ENCODE results near the gene UBE2Z.

Gene UBE2Z

DNA sequence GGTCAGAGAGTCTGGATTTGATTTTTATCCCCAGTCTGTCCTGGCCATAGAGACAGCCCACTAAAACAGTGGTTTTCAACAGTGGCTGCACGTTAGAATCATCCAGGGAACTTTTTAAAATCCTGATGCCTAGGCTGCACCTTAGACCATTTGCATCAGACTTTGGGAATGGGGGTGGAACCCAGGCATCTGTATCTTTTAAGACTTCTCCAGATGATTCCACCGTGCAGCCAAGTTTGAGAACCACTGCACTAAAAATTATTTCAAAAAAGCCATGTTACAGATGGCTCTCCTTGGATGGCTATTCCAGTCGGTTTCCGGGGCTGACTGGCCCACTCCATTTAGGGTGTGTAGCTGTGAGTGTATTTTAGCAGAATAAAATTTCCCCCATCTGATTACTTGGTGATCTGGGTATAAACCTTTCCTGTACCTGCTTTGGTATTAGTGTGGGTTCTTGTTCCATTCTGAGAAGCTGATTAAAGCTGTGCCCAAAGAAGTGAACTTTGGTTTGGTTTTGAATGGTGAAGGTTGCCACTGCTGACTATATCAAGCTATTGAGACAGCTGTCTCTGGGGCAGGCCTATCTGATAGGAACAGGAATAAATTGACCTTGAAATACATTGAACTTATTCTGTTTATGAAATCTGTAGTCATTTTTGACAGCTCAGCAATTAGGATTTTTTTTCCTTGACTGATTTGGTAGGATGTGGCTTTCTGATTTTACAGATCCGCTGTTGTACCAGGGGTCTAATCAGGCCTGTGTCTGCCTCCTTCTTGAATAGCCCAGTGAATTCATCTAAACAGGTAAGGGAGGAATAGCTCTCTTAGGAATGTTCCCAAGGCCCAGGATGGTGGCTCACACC, 14.3 kb upstream of the UBE2Z start:
- no peaks in the 10 kb centered on the region for H3K36me3 ChIP-seq
- TF ChIP-seq CTCF (IDR thresholded peaks at IDR 0.05): no peak
- no peak overlapping the region for H3K4me3 ChIP-seq (ENCODE audit: low read depth in 1 of 2, low read length in 1 of 2)
- H3K4me1 ChIP-seq (ENCODE audit: control insufficient read depth in 1 of 2, insufficient read depth in 1 of 2, low read depth in 1 of 2, low read length in 1 of 2): peaks cover 19 to 21% of the 10 kb centered on the region in 2 experiments
- H3K9me3 ChIP-seq: no peaks in the 10 kb centered on the region
- peak overlapping the region; percentile 80 for H3K27ac ChIP-seq
- no peaks in the 10 kb centered on the region for H3K27me3 ChIP-seq

DNA sequence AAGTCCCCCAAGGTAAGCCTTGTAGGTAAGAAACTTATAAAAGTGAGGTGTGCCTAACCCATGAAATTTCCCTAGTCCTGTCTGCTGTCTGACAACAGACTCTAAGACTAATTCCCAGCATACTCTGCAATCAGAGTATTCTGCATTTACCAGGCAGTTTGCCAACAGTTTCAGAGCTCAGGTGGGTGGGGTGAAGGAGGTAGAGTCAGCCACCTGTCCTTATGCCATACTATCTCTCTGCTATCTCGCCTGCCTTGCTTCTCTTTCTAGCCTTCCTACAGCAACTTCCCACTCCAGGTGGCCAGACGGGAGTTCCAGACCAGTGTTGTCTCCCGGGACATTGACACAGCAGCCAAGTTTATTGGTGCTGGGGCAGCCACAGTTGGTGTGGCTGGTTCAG, 13.3 kb upstream of the UBE2Z start:
- H3K27me3 ChIP-seq: no peaks in the 10 kb centered on the region
- no peaks in the 10 kb centered on the region for H3K9me3 ChIP-seq
- no peak overlapping the region for H3K4me3 ChIP-seq (ENCODE audit: low read depth in 1 of 2, low read length in 1 of 2)
- no peak for TF ChIP-seq CTCF (IDR thresholded peaks at IDR 0.05)
- no peak overlapping the region for H3K27ac ChIP-seq
- H3K4me1 ChIP-seq (ENCODE audit: control insufficient read depth in 1 of 2, insufficient read depth in 1 of 2, low read depth in 1 of 2, low read length in 1 of 2): peaks cover 19 to 21% of the 10 kb centered on the region in 2 experiments
- no peaks in the 10 kb centered on the region for H3K36me3 ChIP-seq

GRCh38 chr17:48901241-48901640, 7.0 kb upstream of the UBE2Z start:
- Histone ChIP-seq H3K27me3 (no peaks in the 10 kb centered on the region), H3K36me3 (no peaks in the 10 kb centered on the region), H3K27ac (no peak overlapping the region), H3K4me3 (ENCODE audit: low read depth in 1 of 2, low read length in 1 of 2) (no peak overlapping the region), H3K9me3 (no peaks in the 10 kb centered on the region), H3K4me1 (ENCODE audit: control insufficient read depth in 1 of 2, insufficient read depth in 1 of 2, low read depth in 1 of 2, low read length in 1 of 2) (no peaks in the 10 kb centered on the region)
- no peak for TF ChIP-seq CTCF (IDR thresholded peaks at IDR 0.05)

DNA sequence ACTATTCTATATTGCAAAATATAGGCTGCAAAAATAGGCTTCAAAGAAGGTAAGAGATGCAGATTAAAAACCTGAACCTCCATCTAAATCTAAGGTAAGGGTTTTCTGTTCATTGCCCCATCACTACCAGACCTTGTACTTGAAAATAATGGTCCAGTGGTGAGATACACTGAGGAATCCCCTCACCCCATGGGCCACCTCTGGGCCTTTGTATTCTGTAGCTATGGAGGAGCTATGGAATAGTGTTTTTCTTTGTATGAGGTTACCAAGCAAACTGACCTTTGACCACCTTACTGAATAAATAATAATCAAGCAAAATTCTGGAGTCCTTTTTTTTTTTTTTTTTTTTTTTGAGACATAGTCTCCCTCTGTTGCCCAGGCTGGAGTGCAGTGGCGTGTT, 4.8 kb upstream of the UBE2Z start:
- H3K4me1 ChIP-seq (ENCODE audit: control insufficient read depth in 1 of 2, insufficient read depth in 1 of 2, low read depth in 1 of 2, low read length in 1 of 2): peaks cover 7 to 8% of the 10 kb centered on the region in 2 experiments
- H3K36me3 ChIP-seq: no peaks in the 10 kb centered on the region
- TF ChIP-seq CTCF (IDR thresholded peaks at IDR 0.05): no peak
- no peaks in the 10 kb centered on the region for H3K27me3 ChIP-seq
- no peak overlapping the region for H3K4me3 ChIP-seq (ENCODE audit: low read depth in 1 of 2, low read length in 1 of 2)
- no peaks in the 10 kb centered on the region for H3K9me3 ChIP-seq
- H3K27ac ChIP-seq: no peak overlapping the region

DNA sequence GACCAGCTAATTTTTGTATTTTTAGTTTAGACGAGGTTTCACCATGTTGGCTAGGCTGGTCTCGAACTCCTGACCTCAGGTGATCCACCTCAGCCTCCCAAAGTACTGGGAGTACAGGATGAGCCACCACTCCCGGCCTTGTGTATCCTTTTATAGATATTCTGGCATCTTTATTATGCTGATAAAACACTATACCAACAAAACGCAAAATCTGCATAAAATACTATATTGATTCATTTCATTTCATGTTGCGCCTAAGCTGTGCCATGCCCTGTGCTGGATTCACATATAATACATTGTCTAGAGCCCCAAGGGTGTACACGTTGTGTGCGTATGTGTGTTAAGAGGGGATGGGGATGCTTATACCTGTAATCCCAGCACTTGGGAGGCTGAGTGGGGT, 3.8 kb upstream of the UBE2Z start:
- H3K4me1 ChIP-seq (ENCODE audit: control insufficient read depth in 1 of 2, insufficient read depth in 1 of 2, low read depth in 1 of 2, low read length in 1 of 2): peaks cover 11 to 14% of the 10 kb centered on the region in 2 experiments
- no peak overlapping the region for H3K4me3 ChIP-seq (ENCODE audit: low read depth in 1 of 2, low read length in 1 of 2)
- H3K27me3 ChIP-seq: no peaks in the 10 kb centered on the region
- no peaks in the 10 kb centered on the region for H3K9me3 ChIP-seq
- TF ChIP-seq CTCF (IDR thresholded peaks at IDR 0.05): no peak
- no peak overlapping the region for H3K27ac ChIP-seq
- no peaks in the 10 kb centered on the region for H3K36me3 ChIP-seq

Data from neutrophil (primary cell).